Skeletal muscle tissue (tissue), 4 donors: ENCODE data around the gene QKI. TPM values are rescaled to one million over a fixed set of nuclear protein-coding genes. Genes with fewer than 3 reads are reported as not detected.

Source experiments
- H3K27ac ChIP-seq: one replicate; pipeline ENCODE4 v1.7.0; 2013; ENCODE audit warnings: mild to moderate bottlenecking, low read depth, low read length, inconsistent platforms
- H3K27me3 ChIP-seq, 3 donors: one replicate each; pipeline ENCODE4 v1.7.0; 2013; ENCODE audit warnings: low read length in 3 of 3; ENCODE audit not compliant: control insufficient read depth in 3 of 3, insufficient read depth in 3 of 3
- H3K36me3 ChIP-seq, 3 donors: one replicate each; pipeline ENCODE4 v1.7.0; 2013; ENCODE audit warnings: low read length in 3 of 3; ENCODE audit not compliant: control insufficient read depth in 3 of 3, insufficient read depth in 3 of 3
- H3K4me1 ChIP-seq, 3 donors: one replicate each; pipeline ENCODE4 v1.7.0; 2013; ENCODE audit warnings: low read length in 3 of 3, mild to moderate bottlenecking in 3 of 3; ENCODE audit not compliant: control insufficient read depth in 3 of 3, insufficient read depth in 3 of 3
- H3K4me3 ChIP-seq, 3 donors: one replicate each; pipeline ENCODE4 v1.7.0; 2013; ENCODE audit warnings: low read length in 3 of 3
- H3K9ac ChIP-seq, 3 donors: one replicate each; pipeline ENCODE4 v1.7.0; 2013; ENCODE audit warnings: low read length in 3 of 3, mild to moderate bottlenecking in 3 of 3, moderate library complexity in 2 of 3, low read depth in 1 of 3
- H3K9me3 ChIP-seq, 3 donors: one replicate each; pipeline ENCODE4 v1.7.0; 2013; ENCODE audit warnings: low read length in 3 of 3; ENCODE audit not compliant: control insufficient read depth in 3 of 3
- total RNA-seq: library from RNA; depleted of rRNA; stranded (reverse); fragments of >200 nt; gene quantifications from one replicate; pipeline ENCODE4 v1.2.3, GENCODE V29; 2014
- donor health status: Osteomylitis.

Gene QKI
- total RNA-seq, 1 donor from 2014 or later, result 274 TPM

DNA sequence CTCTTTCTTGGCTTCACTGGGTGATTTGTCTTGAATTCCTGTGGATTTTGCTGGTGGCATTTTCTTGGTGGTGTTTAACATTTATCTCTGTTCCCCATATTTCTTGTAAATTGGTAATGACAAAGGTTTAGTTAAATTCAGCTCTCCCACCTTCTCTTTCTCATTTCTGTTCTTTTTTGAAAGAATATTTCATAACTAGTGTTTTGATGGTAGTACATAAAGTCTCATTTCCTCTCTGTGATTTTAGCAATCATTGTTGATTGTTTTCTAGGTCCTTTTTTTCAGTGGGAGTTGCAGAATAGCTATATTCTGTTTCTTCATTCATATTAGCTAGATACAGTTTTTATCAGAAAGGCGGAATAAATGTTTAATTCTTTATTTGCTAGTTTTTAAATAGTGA, 73.1 kb downstream of the QKI start:
- peaks cover 0 to 2% (median 0%) of the 10 kb centered on the region in 3 donors for H3K36me3 ChIP-seq
- H3K27me3 ChIP-seq, result no peaks in the 10 kb centered on the region
- H3K9ac ChIP-seq, result no peak overlapping the region
- no peak overlapping the region for H3K27ac ChIP-seq
- H3K4me3 ChIP-seq, result no peak overlapping the region
- no peaks in the 10 kb centered on the region for H3K9me3 ChIP-seq
- H3K4me1 ChIP-seq, result peaks cover 39 to 62% (median 53%) of the 10 kb centered on the region in 3 donors

DNA sequence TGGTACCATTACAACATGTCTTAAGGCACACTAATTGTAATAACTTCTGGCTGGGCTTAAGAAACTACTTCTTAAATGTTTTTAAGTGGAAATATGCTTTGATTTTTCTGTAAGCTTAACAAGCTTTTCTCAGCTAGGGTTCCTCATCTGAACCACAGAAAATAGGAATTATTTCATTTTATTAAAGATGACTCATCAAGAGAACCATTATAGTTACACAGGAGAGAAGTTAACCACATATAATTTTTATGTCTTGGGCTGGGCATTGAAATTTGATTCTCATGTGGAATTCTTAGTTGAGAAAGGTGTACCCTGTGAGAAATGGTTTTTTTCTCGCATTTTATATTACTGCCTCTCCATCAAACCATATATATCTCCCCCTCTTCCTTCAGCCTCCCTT, 75.1 kb downstream of the QKI start:
- Histone ChIP-seq H3K27ac (peak overlapping the region; percentile 59), H3K9me3 (no peaks in the 10 kb centered on the region), H3K4me1 (peaks cover 37 to 57% (median 40%) of the 10 kb centered on the region in 3 donors), H3K27me3 (no peaks in the 10 kb centered on the region), H3K4me3 (peak overlapping the region in 1 of 3 donors; percentile 25), H3K36me3 (no peaks in the 10 kb centered on the region), H3K9ac (no peak overlapping the region)

GRCh38 chr6:163490826-163491577, 76.5 kb downstream of the QKI start:
- Histone ChIP-seq H3K9me3 (no peaks in the 10 kb centered on the region), H3K4me3 (peak overlapping the region in 1 of 3 donors; percentile 24), H3K4me1 (peaks cover 25 to 51% (median 28%) of the 10 kb centered on the region in 3 donors), H3K27ac (peak overlapping the region; percentile 59), H3K27me3 (no peaks in the 10 kb centered on the region), H3K36me3 (no peaks in the 10 kb centered on the region), H3K9ac (peak overlapping the region in 2 of 3 donors; percentile 25 to 30)

- Histone ChIP-seq H3K27me3 (no peaks in the 10 kb centered on the region), H3K27ac (peak overlapping the region; percentile 59), H3K4me1 (peaks cover 25 to 53% (median 31%) of the 10 kb centered on the region in 3 donors), H3K36me3 (no peaks in the 10 kb centered on the region), H3K4me3 (no peak overlapping the region), H3K9ac (peak overlapping the region in 1 of 3 donors; percentile 14), H3K9me3 (no peaks in the 10 kb centered on the region)
These were observed 77.3 kb downstream of the QKI start for GRCh38 chr6:163491737-163492300.

GRCh38 chr6:163494279-163494727, 79.8 kb downstream of the QKI start:
- Histone ChIP-seq H3K9me3 (no peaks in the 10 kb centered on the region), H3K36me3 (no peaks in the 10 kb centered on the region), H3K27me3 (no peaks in the 10 kb centered on the region), H3K4me3 (no peak overlapping the region), H3K9ac (no peak overlapping the region), H3K27ac (no peak overlapping the region), H3K4me1 (peaks cover 18 to 33% (median 30%) of the 10 kb centered on the region in 3 donors)

DNA sequence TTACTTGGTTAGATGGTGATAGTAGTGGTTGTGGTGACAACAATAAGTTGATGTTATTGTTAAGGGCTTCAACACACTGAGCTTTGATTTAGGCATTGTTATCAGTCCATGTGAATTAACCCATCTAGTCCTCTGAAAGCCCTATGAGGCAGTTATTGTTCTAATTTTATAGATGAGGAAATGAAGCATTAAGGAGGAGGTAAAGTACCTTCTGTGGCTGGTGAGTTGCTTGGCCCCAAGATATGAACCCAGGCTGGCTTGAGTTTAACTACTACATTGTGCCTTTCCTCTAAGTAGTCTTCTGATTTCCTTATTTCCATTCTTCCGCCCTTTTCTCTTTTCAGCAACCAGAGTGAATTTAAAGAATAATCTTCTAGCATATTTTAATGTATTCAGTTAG, 81.7 kb downstream of the QKI start:
- Histone ChIP-seq H3K4me3 (no peak overlapping the region), H3K36me3 (no peaks in the 10 kb centered on the region), H3K4me1 (peaks cover 22 to 31% (median 24%) of the 10 kb centered on the region in 3 donors), H3K27ac (no peak overlapping the region), H3K9me3 (no peaks in the 10 kb centered on the region), H3K27me3 (no peaks in the 10 kb centered on the region), H3K9ac (no peak overlapping the region)

DNA sequence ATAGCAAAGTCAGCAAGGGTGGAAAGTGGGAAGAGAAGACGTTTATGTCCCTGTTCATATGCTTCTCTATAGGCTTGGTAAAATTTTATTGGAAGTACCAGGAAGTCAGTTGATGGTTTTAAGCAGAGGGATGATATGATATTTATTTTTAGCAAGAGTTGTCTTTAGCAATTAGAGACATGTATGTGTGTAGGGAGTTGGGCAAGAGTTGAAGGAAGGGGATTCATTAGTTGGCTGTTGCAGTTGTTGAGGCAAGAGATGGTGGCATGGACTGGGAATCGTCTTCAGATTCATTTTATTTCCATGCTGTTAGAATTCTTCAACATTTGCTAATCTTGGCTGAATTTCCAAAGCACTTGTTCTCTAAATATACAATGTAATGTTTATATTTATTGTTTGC, 85.6 kb downstream of the QKI start:
- Histone ChIP-seq H3K9me3 (no peaks in the 10 kb centered on the region), H3K27ac (peak overlapping the region; percentile 45), H3K36me3 (no peaks in the 10 kb centered on the region), H3K27me3 (no peaks in the 10 kb centered on the region), H3K9ac (no peak overlapping the region), H3K4me3 (no peak overlapping the region), H3K4me1 (peaks cover 21 to 29% (median 25%) of the 10 kb centered on the region in 3 donors)

DNA sequence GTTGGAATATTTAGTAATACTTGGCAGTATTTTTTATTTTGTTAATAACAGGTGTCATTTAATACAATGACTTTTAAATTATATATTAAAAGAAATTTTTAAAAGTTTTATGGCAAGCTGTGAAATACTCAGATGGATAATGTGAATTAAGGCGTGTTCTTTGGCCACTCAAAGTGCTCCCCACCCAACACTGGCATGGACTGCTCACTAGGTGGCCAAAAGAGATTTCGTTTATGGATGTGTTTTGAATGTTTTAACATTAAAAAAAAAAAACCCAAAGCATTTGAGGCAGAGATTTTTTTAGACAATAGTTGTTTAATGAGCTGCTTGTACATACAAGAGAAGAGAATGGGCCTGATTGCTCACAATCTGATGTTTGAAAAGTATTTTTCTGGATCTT, 86.5 kb downstream of the QKI start:
- H3K4me3 ChIP-seq, result peak overlapping the region in 1 of 3 donors; percentile 32
- no peak overlapping the region for H3K27ac ChIP-seq
- H3K4me1 ChIP-seq, result peaks cover 20 to 34% (median 24%) of the 10 kb centered on the region in 3 donors
- H3K36me3 ChIP-seq, result no peaks in the 10 kb centered on the region
- H3K9ac ChIP-seq, result no peak overlapping the region
- H3K9me3 ChIP-seq, result no peaks in the 10 kb centered on the region
- H3K27me3 ChIP-seq, result no peaks in the 10 kb centered on the region

GRCh38 chr6:163501439-163501838, 86.9 kb downstream of the QKI start:
- H3K4me1 ChIP-seq, result peaks cover 16 to 31% (median 19%) of the 10 kb centered on the region in 3 donors
- H3K27me3 ChIP-seq, result no peaks in the 10 kb centered on the region
- H3K36me3 ChIP-seq, result no peaks in the 10 kb centered on the region
- no peaks in the 10 kb centered on the region for H3K9me3 ChIP-seq
- H3K27ac ChIP-seq, result no peak overlapping the region
- H3K4me3 ChIP-seq, result peak overlapping the region in 1 of 3 donors; percentile 32
- H3K9ac ChIP-seq, result peak overlapping the region in 1 of 3 donors; percentile 37

DNA sequence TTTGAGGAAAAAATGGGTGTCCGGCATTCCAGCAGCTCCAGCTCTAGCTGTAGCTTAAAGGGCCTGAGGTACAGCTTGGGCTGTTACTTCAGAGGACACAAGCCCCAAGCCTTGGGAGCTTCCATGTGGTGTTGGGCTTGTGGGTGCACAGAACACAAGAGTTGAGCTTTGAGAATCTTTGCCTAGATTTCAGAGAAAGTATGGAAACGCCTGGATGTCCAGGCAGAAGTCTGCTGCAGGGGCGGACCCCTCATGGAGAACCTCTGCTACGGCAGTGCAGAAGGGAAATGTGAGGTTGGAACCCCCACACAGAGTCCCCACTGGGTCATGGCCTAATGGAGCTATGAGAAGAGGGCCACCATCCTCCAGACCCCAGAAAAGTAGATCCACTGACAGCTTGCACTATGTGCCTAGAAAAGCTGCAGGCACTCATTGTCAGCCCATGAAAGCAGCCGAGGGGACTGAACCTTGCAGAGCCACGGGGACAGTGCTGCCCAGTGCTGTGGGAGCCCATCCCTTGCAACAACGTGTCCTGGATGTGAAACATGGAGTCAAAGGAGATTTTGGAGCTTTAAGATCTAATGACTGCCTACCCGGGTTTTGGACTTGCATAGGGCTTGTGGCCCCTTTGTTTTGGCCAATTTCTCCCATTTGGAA, 90.6 kb downstream of the QKI start:
- H3K9ac ChIP-seq, result no peak overlapping the region
- H3K36me3 ChIP-seq, result no peaks in the 10 kb centered on the region
- H3K4me1 ChIP-seq, result peaks cover 1 to 17% (median 13%) of the 10 kb centered on the region in 3 donors
- H3K27me3 ChIP-seq, result no peaks in the 10 kb centered on the region
- H3K9me3 ChIP-seq, result no peaks in the 10 kb centered on the region
- H3K27ac ChIP-seq, result no peak overlapping the region
- H3K4me3 ChIP-seq, result no peak overlapping the region
